RPMI8226 (cell line): ENCODE data around the gene CAMK2N2.

Experiments used
- DNase-seq: peaks from one replicate; pipeline ENCODE4 v3.0.0-alpha.2; 2015

The CAMK2N2 gene

GRCh38 chr3:184211297-184211696 is 50.1 kb downstream of the CAMK2N2 start:
- no peak for DNase-seq
